Right renal pelvis (tissue), 4 donors: ENCODE results near the gene LAMB2. TPM values are rescaled to one million over a fixed set of nuclear protein-coding genes. Genes with fewer than 3 reads are reported as not detected.

ENCODE experiments used
- DNase-seq, 4 donors: peaks; one replicate each; pipeline ENCODE4 v3.0.0-alpha.2; 2013; ENCODE audit warnings: low read depth in 4 of 4, low spot score in 3 of 4, missing footprints in 1 of 4
- polyA plus RNA-seq, 4 donors: library from polyadenylated mRNA; unstranded; fragments of 120-200 nt; gene quantifications; one replicate each; pipeline ENCODE4 v1.2.1, GENCODE V29; 2013; ENCODE audit not compliant: insufficient read length in 4 of 4

Gene LAMB2
- polyA plus RNA-seq, 4 donors, result 359 to 408 (median 390) TPM

GRCh38 chr3:49079270-49079669 is 53.6 kb downstream of the LAMB2 start:
- DNase-seq, result no peak

GRCh38 chr3:49076646-49077045 is 56.2 kb downstream of the LAMB2 start:
- no peak for DNase-seq

GRCh38 chr3:49076116-49076515 is 56.7 kb downstream of the LAMB2 start:
- no peak for DNase-seq

Other genes with a start within 250 kb of the LAMB2 start
- 10 to 100 TPM; 17.9 to 20.6 (median 19.1) TPM for gene SLC25A20, start 234.2 kb downstream of the LAMB2 start, polyA plus RNA-seq
- 10 to 100 TPM; 61.8 to 78.2 (median 68.3) TPM for gene ARIH2, start 214.2 kb downstream of the LAMB2 start, polyA plus RNA-seq
- 10 to 100 TPM; 38.2 to 56.2 (median 41.4) TPM for gene P4HTM, start 142.8 kb downstream of the LAMB2 start, polyA plus RNA-seq
- gene WDR6, start 125.7 kb downstream of the LAMB2 start, polyA plus RNA-seq, result 100 to 1,000 TPM; 180 to 201 (median 191) TPM
- 10 to 100 TPM; 68.5 to 79.5 (median 71.9) TPM for gene DALRD3, start 114.5 kb downstream of the LAMB2 start, polyA plus RNA-seq
- 10 to 100 TPM; 65.7 to 82.2 (median 71.2) TPM for gene NDUFAF3, start 110.9 kb downstream of the LAMB2 start, polyA plus RNA-seq
- 100 to 1,000 TPM; 206 to 230 (median 208) TPM for gene IMPDH2, start 103.7 kb downstream of the LAMB2 start, polyA plus RNA-seq
- gene QRICH1, start 39.0 kb downstream of the LAMB2 start, polyA plus RNA-seq, result 10 to 100 TPM; 76.8 to 90.3 (median 89.5) TPM
- 100 to 1,000 TPM; 275 to 317 (median 282) TPM for gene QARS1, start 28.3 kb downstream of the LAMB2 start, polyA plus RNA-seq
- gene USP19, start 12.2 kb downstream of the LAMB2 start, polyA plus RNA-seq, result 10 to 100 TPM; 50.2 to 63.5 (median 57.6) TPM
- 10 to 100 TPM; 23.3 to 28.8 (median 27.0) TPM for gene CCDC71, start 33.3 kb upstream of the LAMB2 start, polyA plus RNA-seq
- gene KLHDC8B, start 38.5 kb upstream of the LAMB2 start, polyA plus RNA-seq, result 10 to 100 TPM; 41.8 to 46.1 (median 43.8) TPM
- gene C3orf62, start 144.2 kb upstream of the LAMB2 start, polyA plus RNA-seq, result 10 to 100 TPM in 3 of 4 donors, 1 to 10 TPM in 1; 9.5 to 12.0 (median 11.5) TPM
- gene USP4, start 207.0 kb upstream of the LAMB2 start, polyA plus RNA-seq, result 10 to 100 TPM; 56.2 to 64.4 (median 60.0) TPM
- gene GPX1, start 225.3 kb upstream of the LAMB2 start, polyA plus RNA-seq, result 100 to 1,000 TPM; 115 to 195 (median 124) TPM